ENCODE data around the gene BBX.

BBX gene

GRCh38 chr3:107522510-107523288 is at the start of gene BBX:
Gene BBX (plus strand): TSS chr3:107522962. CDS start chr3:107710461, 187,499 bp downstream.
- DNase-seq, result peak; percentile 99

- no peak for DNase-seq
Measured at GRCh38 chr3:107476462-107476861, 46.3 kb upstream of the BBX start.

GRCh38 chr3:107487490-107487889 is 35.3 kb upstream of the BBX start:
- DNase-seq, result no peak

GRCh38 chr3:107488942-107489341 is 33.8 kb upstream of the BBX start:
- DNase-seq, result no peak

GRCh38 chr3:107493134-107493533 is 29.6 kb upstream of the BBX start:
- no peak for DNase-seq

- DNase-seq, result no peak
Measured at GRCh38 chr3:107496855-107497254, 25.9 kb upstream of the BBX start.

- DNase-seq, result peak; percentile 4
Measured at GRCh38 chr3:107498646-107499045, 24.1 kb upstream of the BBX start.

- no peak for DNase-seq
Measured at GRCh38 chr3:107506458-107506857, 16.3 kb upstream of the BBX start.

GRCh38 chr3:107508331-107508730 is 14.4 kb upstream of the BBX start:
- DNase-seq, result no peak

- DNase-seq, result no peak
Measured at GRCh38 chr3:107512108-107512507, 10.7 kb upstream of the BBX start.

GRCh38 chr3:107514453-107514852 is 8.3 kb upstream of the BBX start:
- DNase-seq, result no peak

- no peak for DNase-seq
Measured at GRCh38 chr3:107516475-107516874, 6.3 kb upstream of the BBX start.

- no peak for DNase-seq
Measured at GRCh38 chr3:107520535-107520934, 2.2 kb upstream of the BBX start.

GRCh38 chr3:107521469-107522059 is 1.2 kb upstream of the BBX start:
- no peak for DNase-seq

- no peak for DNase-seq
Measured at GRCh38 chr3:107523289-107523538, 452 bp downstream of the BBX start.

- DNase-seq, result peak; percentile 91
Measured at GRCh38 chr3:107523539-107524325, 970 bp downstream of the BBX start.

- peak; percentile 84 for DNase-seq
Measured at GRCh38 chr3:107524326-107524840, 1.6 kb downstream of the BBX start.

- peak; percentile 84 for DNase-seq
Measured at GRCh38 chr3:107524841-107525643, 2.3 kb downstream of the BBX start.

- DNase-seq, result no peak
Measured at GRCh38 chr3:107525644-107526305, 3.0 kb downstream of the BBX start.

GRCh38 chr3:107531917-107532469 is 9.2 kb downstream of the BBX start:
- DNase-seq, result no peak

- no peak for DNase-seq
Measured at GRCh38 chr3:107540857-107541256, 18.1 kb downstream of the BBX start.

GRCh38 chr3:107542665-107543064 is 19.9 kb downstream of the BBX start:
- DNase-seq, result no peak
